Measurements from ENCODE around the gene HMG20A. TPM values are rescaled to one million over a fixed set of nuclear protein-coding genes. Genes with fewer than 3 reads are reported as not detected.

The HMG20A gene
- total RNA-seq, 1 experiment from 2014 or later = 60.2 TPM

DNA sequence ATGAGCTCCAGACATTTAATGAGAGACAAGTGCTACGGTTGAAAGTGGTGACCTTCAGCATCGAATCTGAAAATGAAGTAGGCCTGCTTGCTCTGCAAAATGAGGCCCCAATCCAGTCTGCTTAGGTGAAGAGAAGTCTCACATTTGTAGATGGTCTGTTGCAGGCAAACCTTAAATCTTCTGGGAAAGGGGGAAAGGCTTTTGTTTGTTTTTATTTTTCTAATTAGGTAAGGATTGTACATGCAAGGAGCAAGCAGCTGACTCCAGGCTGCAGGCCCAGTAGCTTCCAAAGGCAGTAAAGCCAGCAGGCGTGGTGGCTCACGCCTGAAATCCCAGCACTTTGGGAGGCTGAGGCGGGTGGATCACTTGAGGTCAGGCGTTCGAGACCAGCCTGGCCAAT, 74.3 kb downstream of the HMG20A start:
- Histone ChIP-seq H3K79me2 (ENCODE audit: insufficient read depth, low read length) (no peaks in the 10 kb centered on the region), H3K14ac (ENCODE audit: insufficient read depth, low read length) (no peak overlapping the region), H3K9me3 (ENCODE audit: control insufficient read depth, low read depth, low read length) (no peaks in the 10 kb centered on the region), H3K79me1 (ENCODE audit: insufficient read depth, low read depth, low read length, poor library complexity, severe bottlenecking) (no peaks in the 10 kb centered on the region), H4K20me1 (ENCODE audit: control insufficient read depth, insufficient read depth, insufficient read length) (no peaks in the 10 kb centered on the region), H3K4me2 (ENCODE audit: insufficient read depth, insufficient read length, low read length) (no peak overlapping the region), H2BK12ac (ENCODE audit: insufficient read length, low read depth, low read length) (no peak overlapping the region), H3K27me3 (ENCODE audit: insufficient read depth, low read length) (no peaks in the 10 kb centered on the region), H3K23me2 (ENCODE audit: insufficient read length, low read depth, low read length, poor library complexity, severe bottlenecking) (no peaks in the 10 kb centered on the region), H3K9ac (ENCODE audit: extremely low read depth, insufficient read length, low read length) (no peak overlapping the region), H2BK5ac (ENCODE audit: insufficient read length, low read length) (no peak overlapping the region), H3K23ac (ENCODE audit: insufficient read length, low read depth, low read length) (no peak overlapping the region), H3K27ac (ENCODE audit: insufficient read length, low read depth, low read length) (no peak overlapping the region), H4K5ac (ENCODE audit: insufficient read length, low read depth, low read length) (no peak overlapping the region), H3K4ac (ENCODE audit: low read depth, low read length) (no peak overlapping the region), H3K18ac (ENCODE audit: insufficient read length, low read depth, low read length) (no peak overlapping the region), H3K4me1 (ENCODE audit: insufficient read depth, low read length) (peaks cover 20% of the 10 kb centered on the region; the same call in 1 of the 2 replicates), H2BK120ac (ENCODE audit: low read depth, low read length, poor library complexity, severe bottlenecking) (no peak overlapping the region), H4K91ac (ENCODE audit: insufficient read length, low read depth, low read length) (no peak overlapping the region), H2BK20ac (ENCODE audit: low read depth, low read length, poor library complexity, severe bottlenecking) (no peak overlapping the region), H2AFZ (ENCODE audit: low read length) (no peak overlapping the region), H2BK15ac (ENCODE audit: low read depth, low read length) (no peak overlapping the region), H3K56ac (ENCODE audit: insufficient read length, low read depth, low read length) (no peak overlapping the region), H3T11ph (ENCODE audit: low read length) (no peak overlapping the region), H4K8ac (replicated peaks; ENCODE audit: insufficient read length, low read depth, low read length) (no peak overlapping the region), H2AK5ac (ENCODE audit: insufficient read length, low read length) (no peak overlapping the region)
- H3K9me3 Mint-ChIP-seq = no peaks in the 10 kb centered on the region
- no peak for DNase-seq
- no peak overlapping the region for H3K4me3 Mint-ChIP-seq
- peaks cover 46 to 47% of the 10 kb centered on the region in 2 experiments for H3K4me1 Mint-ChIP-seq
- no CpG with 5 or more reads among the region's 7 CpGs for WGBS (ENCODE audit: extremely low coverage, insufficient read length, low lambda C conversion rate)
- H3K27ac Mint-ChIP-seq = peak overlapping the region in 1 of 3 experiments; percentile 12; a peak in 3 of 7 replicates
- H3K27me3 Mint-ChIP-seq (ENCODE audit: low read depth) = no peaks in the 10 kb centered on the region
- TF ChIP-seq, protein P1, sequence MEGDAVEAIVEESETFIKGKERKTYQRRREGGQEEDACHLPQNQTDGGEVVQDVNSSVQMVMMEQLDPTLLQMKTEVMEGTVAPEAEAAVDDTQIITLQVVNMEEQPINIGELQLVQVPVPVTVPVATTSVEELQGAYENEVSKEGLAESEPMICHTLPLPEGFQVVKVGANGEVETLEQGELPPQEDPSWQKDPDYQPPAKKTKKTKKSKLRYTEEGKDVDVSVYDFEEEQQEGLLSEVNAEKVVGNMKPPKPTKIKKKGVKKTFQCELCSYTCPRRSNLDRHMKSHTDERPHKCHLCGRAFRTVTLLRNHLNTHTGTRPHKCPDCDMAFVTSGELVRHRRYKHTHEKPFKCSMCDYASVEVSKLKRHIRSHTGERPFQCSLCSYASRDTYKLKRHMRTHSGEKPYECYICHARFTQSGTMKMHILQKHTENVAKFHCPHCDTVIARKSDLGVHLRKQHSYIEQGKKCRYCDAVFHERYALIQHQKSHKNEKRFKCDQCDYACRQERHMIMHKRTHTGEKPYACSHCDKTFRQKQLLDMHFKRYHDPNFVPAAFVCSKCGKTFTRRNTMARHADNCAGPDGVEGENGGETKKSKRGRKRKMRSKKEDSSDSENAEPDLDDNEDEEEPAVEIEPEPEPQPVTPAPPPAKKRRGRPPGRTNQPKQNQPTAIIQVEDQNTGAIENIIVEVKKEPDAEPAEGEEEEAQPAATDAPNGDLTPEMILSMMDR (conservative IDR thresholded peaks at IDR 0.05) = no peak
- H3K36me3 Mint-ChIP-seq (ENCODE audit: insufficient read depth in 1 of 3, low read depth in 3 of 3) = peaks cover 0 to 4% (median 2%) of the 10 kb centered on the region in 3 experiments; a peak in 3 of 7 replicates

Measured in H9 (cell line).